ENCODE measurements around the gene ACTR2. TPM values are rescaled to one million over a fixed set of nuclear protein-coding genes. Genes with fewer than 3 reads are reported as not detected.
A peak's percentile ranks its signal among the peaks of the same experiment; 100 is the strongest.
"Not testable (repeated sequence)": the region's sequence is repeated elsewhere in the genome, so short reads cannot be mapped to it uniquely, and the experiment has no call there.

Gene ACTR2
- total RNA-seq (2021; ENCODE audit: unreplicated experiment) = 347 TPM
- polyA plus RNA-seq (2012; ENCODE audit: insufficient read length) = 283 TPM
- percentile 97 among the genes with signal in this experiment for Bru-seq, nascent RNA
- BruChase-seq, experiment 1, labeled RNA remaining after a 2-hour chase = percentile 98 among the genes with signal in this experiment
- BruChase-seq, experiment 2, labeled RNA remaining after a 6-hour chase = percentile 99 among the genes with signal in this experiment
- long read RNA-seq, transcript ACTR2-201 (9 exons, 3,861 nt) = major isoform, 164 of 229 reads
- long read RNA-seq, partial matches to known transcripts = 11 of 229 reads
- long read RNA-seq, other reads (novel, unspliced or antisense) = 54 of 229 reads

DNA sequence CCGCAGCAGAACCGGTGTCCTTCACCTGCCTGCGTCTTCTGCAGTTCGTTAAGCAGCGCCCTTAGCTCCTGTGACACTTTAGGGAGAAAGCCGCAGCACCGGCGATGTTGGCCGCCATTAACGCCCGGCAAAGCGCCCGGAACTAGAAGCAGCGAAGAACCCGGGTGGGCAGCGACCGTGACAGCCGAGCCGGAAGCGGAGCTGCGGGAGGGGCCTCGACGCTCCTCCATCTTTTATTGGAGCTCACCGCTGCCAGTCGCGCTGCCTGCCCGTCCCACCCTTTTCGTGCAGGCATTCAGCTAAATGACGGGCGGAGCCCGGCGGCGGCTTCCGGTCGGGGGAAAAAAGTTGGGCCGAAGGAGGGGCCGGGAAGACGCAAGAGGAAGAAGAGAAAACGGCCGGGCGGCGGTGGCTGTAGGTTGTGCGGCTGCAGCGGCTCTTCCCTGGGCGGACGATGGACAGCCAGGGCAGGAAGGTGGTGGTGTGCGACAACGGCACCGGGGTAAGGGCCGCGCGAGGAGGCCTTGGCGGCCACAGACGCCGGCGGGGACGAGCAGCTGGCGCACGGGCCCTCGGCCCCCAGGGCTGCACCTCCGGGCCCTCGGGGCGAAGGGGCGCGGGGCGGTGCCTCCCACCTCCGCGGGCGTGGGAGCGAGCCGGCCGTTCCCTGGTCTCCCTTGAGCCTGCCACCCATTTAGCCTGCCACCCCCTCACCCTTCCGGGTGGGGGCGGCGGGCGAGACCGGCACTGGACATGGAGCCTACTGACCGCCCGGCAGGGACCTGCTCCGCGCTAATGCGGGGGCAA is at the start of gene ACTR2:
ACTR2 (plus strand) TSS at position 376 of the 807 bp plus-strand sequence; CDS start at position 455, 79 bp downstream.
- BruUV-seq (replicated peaks) = TSS peak; percentile 85

GRCh38 chr2:65182570-65182969 is 45.1 kb upstream of the ACTR2 start:
- BruUV-seq (replicated peaks) = no TSS peak
- Histone ChIP-seq H3K9me3 (ENCODE audit: control insufficient read depth, insufficient read depth, low read depth, low read length) (no peaks in the 10 kb centered on the region), H3K4me1 (ENCODE audit: control insufficient read depth, insufficient read depth, low read length) (no peaks in the 10 kb centered on the region), H3K27ac (ENCODE audit: low read length) (no peak overlapping the region), H3K27me3 (ENCODE audit: control insufficient read depth, insufficient read depth, low read length) (0 out of 2 replicates have a peak, but pooled peaks cover under 1% of the 10 kb centered on the region), H3K4me3 (ENCODE audit: low read depth in 2 of 2, low read length in 2 of 2) (no peak overlapping the region), H3K36me3 (ENCODE audit: control insufficient read depth, insufficient read depth, low read length) (no peaks in the 10 kb centered on the region)
- DNase-seq (ENCODE audit: low read depth, low spot score) (no peak), ATAC-seq (no peak)
- no peak for TF ChIP-seq SIN3A (IDR thresholded peaks at IDR 0.05; ENCODE audit: borderline replicate concordance, insufficient read depth, low read depth, low read length)
- TF ChIP-seq, protein P1, sequence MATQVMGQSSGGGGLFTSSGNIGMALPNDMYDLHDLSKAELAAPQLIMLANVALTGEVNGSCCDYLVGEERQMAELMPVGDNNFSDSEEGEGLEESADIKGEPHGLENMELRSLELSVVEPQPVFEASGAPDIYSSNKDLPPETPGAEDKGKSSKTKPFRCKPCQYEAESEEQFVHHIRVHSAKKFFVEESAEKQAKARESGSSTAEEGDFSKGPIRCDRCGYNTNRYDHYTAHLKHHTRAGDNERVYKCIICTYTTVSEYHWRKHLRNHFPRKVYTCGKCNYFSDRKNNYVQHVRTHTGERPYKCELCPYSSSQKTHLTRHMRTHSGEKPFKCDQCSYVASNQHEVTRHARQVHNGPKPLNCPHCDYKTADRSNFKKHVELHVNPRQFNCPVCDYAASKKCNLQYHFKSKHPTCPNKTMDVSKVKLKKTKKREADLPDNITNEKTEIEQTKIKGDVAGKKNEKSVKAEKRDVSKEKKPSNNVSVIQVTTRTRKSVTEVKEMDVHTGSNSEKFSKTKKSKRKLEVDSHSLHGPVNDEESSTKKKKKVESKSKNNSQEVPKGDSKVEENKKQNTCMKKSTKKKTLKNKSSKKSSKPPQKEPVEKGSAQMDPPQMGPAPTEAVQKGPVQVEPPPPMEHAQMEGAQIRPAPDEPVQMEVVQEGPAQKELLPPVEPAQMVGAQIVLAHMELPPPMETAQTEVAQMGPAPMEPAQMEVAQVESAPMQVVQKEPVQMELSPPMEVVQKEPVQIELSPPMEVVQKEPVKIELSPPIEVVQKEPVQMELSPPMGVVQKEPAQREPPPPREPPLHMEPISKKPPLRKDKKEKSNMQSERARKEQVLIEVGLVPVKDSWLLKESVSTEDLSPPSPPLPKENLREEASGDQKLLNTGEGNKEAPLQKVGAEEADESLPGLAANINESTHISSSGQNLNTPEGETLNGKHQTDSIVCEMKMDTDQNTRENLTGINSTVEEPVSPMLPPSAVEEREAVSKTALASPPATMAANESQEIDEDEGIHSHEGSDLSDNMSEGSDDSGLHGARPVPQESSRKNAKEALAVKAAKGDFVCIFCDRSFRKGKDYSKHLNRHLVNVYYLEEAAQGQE (IDR thresholded peaks at IDR 0.05; ENCODE audit: insufficient read depth in 1 of 2, low read depth in 2 of 2, low read length in 1 of 2) = no peak
- no peak for TF ChIP-seq POLR2AphosphoS5 (IDR thresholded peaks at IDR 0.05; ENCODE audit: low read depth, low read length)
- no peak for TF ChIP-seq TCF7L2 (IDR thresholded peaks at IDR 0.05; ENCODE audit: low read depth, low read length)
- no peak for TF ChIP-seq CTCF (IDR thresholded peaks at IDR 0.05)
- ChIA-PET POLR2A (no interaction called here), CTCF (no interaction called here)
- in situ Hi-C loops (cut with HindIII; ENCODE audit: low pct_unique_long_range_greater_than_20kb, low sequenced_read_pairs) = no loop called here
- intact Hi-C loops (cut with micrococcal nuclease; ENCODE audit: unreplicated experiment) = no loop called here

More for the DNA sequence above, at the start of gene ACTR2:
- intact Hi-C loops (cut with micrococcal nuclease; ENCODE audit: unreplicated experiment) (no loop called here), in situ Hi-C loops (cut with HindIII; ENCODE audit: low pct_unique_long_range_greater_than_20kb, low sequenced_read_pairs) (no loop called here)
- ChIA-PET POLR2A (interaction anchor here (0.5 to 1.3 kb wide), 20 partner anchors 9 to 1189 kb away, joined by 3 to 13 read pairs (median 7); partner anchors contain the start of gene RAB1A), CTCF (interaction anchor here (0.6 to 0.8 kb wide), 4 partner anchors 43 to 122 kb away, joined by 4 to 9 read pairs (median 6); partner anchors contain the start of gene RAB1A)
- DNase-seq (ENCODE audit: low read depth, low spot score) = peak; percentile 83
- Histone ChIP-seq H3K4me1 (ENCODE audit: control insufficient read depth, insufficient read depth, low read length) (peaks cover 32% of the 10 kb centered on the region), H3K4me3 (ENCODE audit: low read depth in 2 of 2, low read length in 2 of 2) (peak within 1 kb of the TSS; percentile 84 to 94), H3K9me3 (ENCODE audit: control insufficient read depth, insufficient read depth, low read depth, low read length) (no peaks in the 10 kb centered on the region), H3K36me3 (ENCODE audit: control insufficient read depth, insufficient read depth, low read length) (peaks cover 3% of the 10 kb centered on the region; the same call in 1 of the 2 replicates), H3K27me3 (ENCODE audit: control insufficient read depth, insufficient read depth, low read length) (no peaks in the 10 kb centered on the region), H3K27ac (ENCODE audit: low read length) (peak within 1 kb of the TSS; percentile 97)
- TF ChIP-seq, protein P1 (IDR thresholded peaks at IDR 0.05; ENCODE audit: insufficient read depth in 1 of 2, low read depth in 2 of 2, low read length in 1 of 2) = no peak
- TF ChIP-seq TCF7L2 (IDR thresholded peaks at IDR 0.05; ENCODE audit: low read depth, low read length) = peak; percentile 38; the same call in 1 of the 2 replicates
- TF ChIP-seq CTCF (IDR thresholded peaks at IDR 0.05) = no peak
- peak; percentile 88 for TF ChIP-seq POLR2AphosphoS5 (IDR thresholded peaks at IDR 0.05; ENCODE audit: low read depth, low read length)
- TF ChIP-seq SIN3A (IDR thresholded peaks at IDR 0.05; ENCODE audit: borderline replicate concordance, insufficient read depth, low read depth, low read length) = peak; percentile 70
- peak; percentile 97 for ATAC-seq

DNA sequence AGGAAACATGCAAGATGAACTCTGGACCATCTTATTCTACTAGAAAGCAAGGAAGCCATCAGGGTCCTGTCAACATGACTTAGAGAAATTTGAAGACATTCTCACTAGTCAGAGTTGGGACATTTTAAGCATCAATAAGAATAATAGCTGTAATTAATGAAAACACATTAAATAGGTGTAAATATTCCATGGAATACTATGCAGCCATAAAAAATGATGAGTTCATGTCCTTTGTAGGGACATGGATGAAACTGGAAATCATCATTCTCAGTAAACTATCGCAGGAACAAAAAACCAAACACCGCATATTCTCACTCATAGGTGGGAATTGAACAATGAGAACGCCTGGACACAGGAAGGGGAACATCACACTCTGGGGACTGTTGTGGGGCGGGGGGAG is 44.2 kb upstream of the ACTR2 start:
- DNase-seq (ENCODE audit: low read depth, low spot score); POLR2A ChIA-PET; BruUV-seq (replicated peaks); H3K4me3 ChIP-seq (ENCODE audit: low read depth in 2 of 2, low read length in 2 of 2); H3K4me1 ChIP-seq (ENCODE audit: control insufficient read depth, insufficient read depth, low read length); CTCF ChIA-PET; intact Hi-C loops (cut with micrococcal nuclease; ENCODE audit: unreplicated experiment); ATAC-seq; in situ Hi-C loops (cut with HindIII; ENCODE audit: low pct_unique_long_range_greater_than_20kb, low sequenced_read_pairs); H3K27ac ChIP-seq (ENCODE audit: low read length); H3K9me3 ChIP-seq (ENCODE audit: control insufficient read depth, insufficient read depth, low read depth, low read length); H3K36me3 ChIP-seq (ENCODE audit: control insufficient read depth, insufficient read depth, low read length); H3K27me3 ChIP-seq (ENCODE audit: control insufficient read depth, insufficient read depth, low read length): not testable (repeated sequence)
